ENCODE data around the gene TRPV6. TPM values are rescaled to one million over a fixed set of nuclear protein-coding genes. Genes with fewer than 3 reads are reported as not detected.

The TRPV6 gene
- total RNA-seq, 1 donor from 2014 or later = 0.27 TPM

DNA sequence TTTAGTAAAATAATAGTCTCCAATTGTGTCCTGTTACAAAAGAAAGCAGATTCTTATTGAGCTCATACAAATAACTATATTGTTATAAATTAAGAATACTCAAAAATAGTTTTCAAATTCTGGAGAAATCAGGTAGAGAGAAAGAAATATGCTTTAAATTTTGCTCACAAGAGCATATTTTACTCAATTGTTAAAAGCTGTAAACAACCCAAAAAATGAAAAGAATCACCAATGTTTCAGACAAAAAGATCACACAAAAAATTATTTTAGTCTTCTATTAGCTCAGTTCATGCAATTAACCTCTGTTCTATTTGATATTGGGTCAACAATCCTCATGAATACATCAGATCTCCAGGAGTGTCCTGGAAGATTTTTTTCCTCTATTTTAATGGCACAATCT, 18.6 kb upstream of the TRPV6 start:
- H3K9me3 Mint-ChIP-seq (ENCODE audit: unreplicated experiment) = peaks cover 3% of the 10 kb centered on the region
- no peak for TF ChIP-seq CTCF (IDR thresholded peaks at IDR 0.05; ENCODE audit: partially characterized antibody, unreplicated experiment)
- H3K27me3 Mint-ChIP-seq (ENCODE audit: unreplicated experiment) = no peaks in the 10 kb centered on the region
- no peaks in the 10 kb centered on the region for H3K36me3 Mint-ChIP-seq (ENCODE audit: unreplicated experiment)
- no peaks in the 10 kb centered on the region for H3K4me1 Mint-ChIP-seq (ENCODE audit: low read depth, unreplicated experiment)
- H3K27ac Mint-ChIP-seq (ENCODE audit: unreplicated experiment) = no peak overlapping the region
- H3K4me3 Mint-ChIP-seq (ENCODE audit: unreplicated experiment) = no peak overlapping the region
- no peak for DNase-seq

GRCh38 chr7:142901426-142902259, 16.1 kb upstream of the TRPV6 start:
- H3K9me3 Mint-ChIP-seq (ENCODE audit: unreplicated experiment) = no peaks in the 10 kb centered on the region
- DNase-seq = no peak
- H3K4me3 Mint-ChIP-seq (ENCODE audit: unreplicated experiment) = no peak overlapping the region
- H3K27ac Mint-ChIP-seq (ENCODE audit: unreplicated experiment) = no peak overlapping the region
- H3K27me3 Mint-ChIP-seq (ENCODE audit: unreplicated experiment) = no peaks in the 10 kb centered on the region
- H3K36me3 Mint-ChIP-seq (ENCODE audit: unreplicated experiment) = no peaks in the 10 kb centered on the region
- H3K4me1 Mint-ChIP-seq (ENCODE audit: low read depth, unreplicated experiment) = no peaks in the 10 kb centered on the region
- no peak for TF ChIP-seq CTCF (IDR thresholded peaks at IDR 0.05; ENCODE audit: partially characterized antibody, unreplicated experiment)

DNA sequence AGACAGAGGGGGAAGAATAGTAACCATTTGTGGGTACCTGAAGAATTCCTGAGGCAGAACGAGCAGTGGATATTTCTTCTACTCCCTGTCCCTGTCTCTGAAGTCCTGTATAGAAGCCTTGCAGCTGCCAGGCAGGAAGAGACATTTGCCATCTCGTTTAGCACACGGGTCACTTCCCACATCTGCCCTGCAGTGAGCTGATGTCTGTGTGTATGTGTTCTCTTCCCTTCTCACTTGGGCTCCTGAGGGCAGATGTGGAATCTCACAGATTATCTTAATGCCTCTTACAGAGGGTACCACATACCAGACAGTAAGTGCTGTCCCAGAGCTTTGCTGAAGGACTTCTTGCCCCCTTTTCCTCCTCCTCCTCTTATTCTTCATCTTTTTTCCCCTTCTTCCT, 14.1 kb upstream of the TRPV6 start:
- H3K27ac Mint-ChIP-seq (ENCODE audit: unreplicated experiment) = no peak overlapping the region
- H3K27me3 Mint-ChIP-seq (ENCODE audit: unreplicated experiment) = peaks cover 2% of the 10 kb centered on the region
- no peak for DNase-seq
- no peaks in the 10 kb centered on the region for H3K9me3 Mint-ChIP-seq (ENCODE audit: unreplicated experiment)
- no peaks in the 10 kb centered on the region for H3K36me3 Mint-ChIP-seq (ENCODE audit: unreplicated experiment)
- TF ChIP-seq CTCF (IDR thresholded peaks at IDR 0.05; ENCODE audit: partially characterized antibody, unreplicated experiment) = no peak
- no peaks in the 10 kb centered on the region for H3K4me1 Mint-ChIP-seq (ENCODE audit: low read depth, unreplicated experiment)
- no peak overlapping the region for H3K4me3 Mint-ChIP-seq (ENCODE audit: unreplicated experiment)

DNA sequence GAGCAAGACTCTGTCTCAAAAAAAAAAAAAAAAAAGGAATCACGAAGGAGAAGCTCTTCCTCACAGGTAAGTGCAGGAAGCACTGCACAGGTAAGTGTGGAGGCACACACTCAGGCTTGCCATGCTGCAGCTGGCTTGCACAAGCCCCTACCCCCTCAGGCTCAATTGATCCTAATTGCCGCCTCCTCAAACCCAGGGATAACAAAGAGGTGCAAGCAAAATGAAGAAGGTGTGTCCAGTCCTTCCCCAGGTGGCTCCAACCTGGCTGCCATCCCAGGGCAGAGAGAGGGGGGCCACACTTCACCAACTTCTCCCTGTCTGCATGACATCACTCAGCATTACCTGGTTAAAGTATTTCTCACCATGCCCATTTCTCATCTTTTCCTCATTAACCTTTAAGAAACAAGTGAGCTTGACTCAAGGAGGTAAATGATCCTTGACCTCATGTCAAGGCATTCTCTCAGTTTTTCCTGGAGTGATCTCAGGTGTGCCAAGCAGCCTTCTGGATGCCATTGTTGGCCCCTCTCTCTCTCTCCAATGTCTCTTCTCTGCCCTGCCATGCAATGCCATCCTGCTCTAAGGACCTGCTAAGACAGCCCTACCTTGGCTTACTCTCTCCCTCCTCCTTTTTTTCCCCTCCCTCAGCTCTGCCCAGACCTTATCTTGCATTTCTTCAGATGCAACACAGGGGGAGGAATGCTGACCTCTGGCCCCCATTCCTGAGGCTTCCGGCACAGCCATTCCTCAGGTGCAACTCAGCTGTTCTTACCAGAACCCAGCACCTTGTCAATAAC, 13.0 kb upstream of the TRPV6 start:
- Mint-ChIP-seq H3K4me3 (ENCODE audit: unreplicated experiment) (no peak overlapping the region), H3K9me3 (ENCODE audit: unreplicated experiment) (no peaks in the 10 kb centered on the region), H3K27ac (ENCODE audit: unreplicated experiment) (no peak overlapping the region), H3K4me1 (ENCODE audit: low read depth, unreplicated experiment) (no peaks in the 10 kb centered on the region), H3K36me3 (ENCODE audit: unreplicated experiment) (no peaks in the 10 kb centered on the region), H3K27me3 (ENCODE audit: unreplicated experiment) (peaks cover 2% of the 10 kb centered on the region)
- no peak for DNase-seq
- TF ChIP-seq CTCF (IDR thresholded peaks at IDR 0.05; ENCODE audit: partially characterized antibody, unreplicated experiment) = no peak

DNA sequence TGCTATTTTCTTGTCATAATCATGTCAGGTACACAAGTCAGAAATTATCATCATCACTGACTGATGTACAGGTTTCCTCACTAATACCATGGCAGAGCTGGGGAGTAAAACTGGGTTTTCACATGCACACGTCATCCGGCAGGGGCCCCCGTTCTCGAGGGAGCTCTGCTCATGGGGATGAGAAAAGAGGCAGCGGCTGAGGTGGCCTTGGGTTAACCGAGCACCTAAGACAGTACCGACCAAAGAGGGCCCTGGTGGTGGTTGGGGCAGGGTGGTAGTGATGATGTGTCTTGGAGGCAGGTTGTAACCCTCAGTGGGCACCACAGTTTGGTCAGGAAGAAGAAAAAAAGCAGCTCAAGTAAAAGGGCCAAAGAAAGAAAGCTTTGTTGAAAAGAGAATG, 12.1 kb upstream of the TRPV6 start:
- Mint-ChIP-seq H3K36me3 (ENCODE audit: unreplicated experiment) (no peaks in the 10 kb centered on the region), H3K9me3 (ENCODE audit: unreplicated experiment) (no peaks in the 10 kb centered on the region), H3K27me3 (ENCODE audit: unreplicated experiment) (peaks cover 2% of the 10 kb centered on the region), H3K27ac (ENCODE audit: unreplicated experiment) (no peak overlapping the region), H3K4me3 (ENCODE audit: unreplicated experiment) (no peak overlapping the region), H3K4me1 (ENCODE audit: low read depth, unreplicated experiment) (no peaks in the 10 kb centered on the region)
- TF ChIP-seq CTCF (IDR thresholded peaks at IDR 0.05; ENCODE audit: partially characterized antibody, unreplicated experiment) = no peak
- no peak for DNase-seq
